ENCODE data around the gene PSPH.
"Not testable (repeated sequence)": the region's sequence is repeated elsewhere in the genome, so short reads cannot be mapped to it uniquely, and the experiment has no call there.

- not testable (repeated sequence) for TF ChIP-seq MAX (IDR thresholded peaks at IDR 0.05); NR2F2 (IDR thresholded peaks at IDR 0.05); RAD21 (IDR thresholded peaks at IDR 0.05); SP1 (IDR thresholded peaks at IDR 0.05); TAF1 (conservative IDR thresholded peaks at IDR 0.05); ZBTB33 (IDR thresholded peaks at IDR 0.05); YY1 (IDR thresholded peaks at IDR 0.05); EGR1 (IDR thresholded peaks at IDR 0.05; ENCODE audit: low read depth in 2 of 2)
- TF ChIP-seq, protein P1, sequence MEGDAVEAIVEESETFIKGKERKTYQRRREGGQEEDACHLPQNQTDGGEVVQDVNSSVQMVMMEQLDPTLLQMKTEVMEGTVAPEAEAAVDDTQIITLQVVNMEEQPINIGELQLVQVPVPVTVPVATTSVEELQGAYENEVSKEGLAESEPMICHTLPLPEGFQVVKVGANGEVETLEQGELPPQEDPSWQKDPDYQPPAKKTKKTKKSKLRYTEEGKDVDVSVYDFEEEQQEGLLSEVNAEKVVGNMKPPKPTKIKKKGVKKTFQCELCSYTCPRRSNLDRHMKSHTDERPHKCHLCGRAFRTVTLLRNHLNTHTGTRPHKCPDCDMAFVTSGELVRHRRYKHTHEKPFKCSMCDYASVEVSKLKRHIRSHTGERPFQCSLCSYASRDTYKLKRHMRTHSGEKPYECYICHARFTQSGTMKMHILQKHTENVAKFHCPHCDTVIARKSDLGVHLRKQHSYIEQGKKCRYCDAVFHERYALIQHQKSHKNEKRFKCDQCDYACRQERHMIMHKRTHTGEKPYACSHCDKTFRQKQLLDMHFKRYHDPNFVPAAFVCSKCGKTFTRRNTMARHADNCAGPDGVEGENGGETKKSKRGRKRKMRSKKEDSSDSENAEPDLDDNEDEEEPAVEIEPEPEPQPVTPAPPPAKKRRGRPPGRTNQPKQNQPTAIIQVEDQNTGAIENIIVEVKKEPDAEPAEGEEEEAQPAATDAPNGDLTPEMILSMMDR (IDR thresholded peaks at IDR 0.05; ENCODE audit: low read depth, low read length, missing input control) = not testable (repeated sequence)
- TF ChIP-seq, protein P2, sequence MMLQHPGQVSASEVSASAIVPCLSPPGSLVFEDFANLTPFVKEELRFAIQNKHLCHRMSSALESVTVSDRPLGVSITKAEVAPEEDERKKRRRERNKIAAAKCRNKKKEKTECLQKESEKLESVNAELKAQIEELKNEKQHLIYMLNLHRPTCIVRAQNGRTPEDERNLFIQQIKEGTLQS (IDR thresholded peaks at IDR 0.05) = not testable (repeated sequence)
These were observed 47.2 kb upstream of the PSPH start for GRCh38 chr7:56098187-56099008.

Data from liver (tissue), 3 donors.